SHP77 (cell line): ENCODE results near the gene STK40.

Experiments used
- DNase-seq, 2 experiments: peaks; one replicate each; lab custom pipeline; 2025; lab: John Stamatoyannopoulos, UW

STK40 gene

GRCh38 chr1:36309397-36309796 lies 76.3 kb downstream of the STK40 start:
- DNase-seq = no peak

- DNase-seq = no peak
Measured at GRCh38 chr1:36307601-36308330, 78.0 kb downstream of the STK40 start.

GRCh38 chr1:36306902-36307456 lies 78.7 kb downstream of the STK40 start:
- DNase-seq = peak; percentile 86 to 88

GRCh38 chr1:36306210-36306901 lies 79.4 kb downstream of the STK40 start, which contains the start of gene SH3D21:
TSS of gene SH3D21 (plus strand) at chr1:36306368. CDS start at chr1:36306421, 53 bp downstream.
- peak; percentile 49 to 54 for DNase-seq

- no peak for DNase-seq
Measured at GRCh38 chr1:36305915-36306209, 79.9 kb downstream of the STK40 start.

- DNase-seq = no peak
Measured at GRCh38 chr1:36304970-36305914, 80.5 kb downstream of the STK40 start.

- DNase-seq = no peak
Measured at GRCh38 chr1:36304521-36304920, 81.2 kb downstream of the STK40 start.

- DNase-seq = no peak
Measured at GRCh38 chr1:36303650-36304360, 81.9 kb downstream of the STK40 start.

- no peak for DNase-seq
Measured at GRCh38 chr1:36303244-36303643, 82.5 kb downstream of the STK40 start.

GRCh38 chr1:36301220-36301619 lies 84.5 kb downstream of the STK40 start:
- DNase-seq = no peak

GRCh38 chr1:36300526-36300925 lies 85.2 kb downstream of the STK40 start:
- DNase-seq = no peak

- DNase-seq = no peak
Measured at GRCh38 chr1:36298640-36299039, 87.1 kb downstream of the STK40 start.

- no peak for DNase-seq
Measured at GRCh38 chr1:36297062-36297461, 88.7 kb downstream of the STK40 start.

GRCh38 chr1:36295390-36295789 lies 90.3 kb downstream of the STK40 start:
- no peak for DNase-seq
